NCI-H748 (cell line): Measurements from ENCODE around the gene EPB41L3.

ENCODE experiments used
- DNase-seq: peaks from one replicate; lab custom pipeline; 2025; ENCODE audit not compliant: unreplicated experiment; lab: John Stamatoyannopoulos, UW

Gene EPB41L3

DNA sequence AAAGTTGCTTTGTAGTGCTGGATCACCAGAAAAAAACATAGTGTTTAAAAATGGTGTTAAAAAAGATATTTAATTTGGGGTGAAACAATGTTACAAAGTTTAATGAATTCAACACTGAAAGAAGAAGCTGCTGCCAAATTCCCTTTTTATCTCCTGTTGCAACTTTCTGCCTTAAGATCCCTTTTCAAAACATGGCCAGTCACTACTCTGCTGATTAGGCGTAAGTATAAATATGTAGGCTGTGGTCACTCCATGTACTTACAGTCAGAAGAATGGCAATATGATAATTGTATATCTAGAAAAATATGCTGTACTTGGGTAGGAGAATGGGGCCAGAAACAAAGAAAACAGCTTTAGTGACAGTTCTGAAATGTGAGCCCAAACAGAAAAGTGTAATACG is 124.8 kb downstream of the EPB41L3 start:
- DNase-seq, result no peak

DNA sequence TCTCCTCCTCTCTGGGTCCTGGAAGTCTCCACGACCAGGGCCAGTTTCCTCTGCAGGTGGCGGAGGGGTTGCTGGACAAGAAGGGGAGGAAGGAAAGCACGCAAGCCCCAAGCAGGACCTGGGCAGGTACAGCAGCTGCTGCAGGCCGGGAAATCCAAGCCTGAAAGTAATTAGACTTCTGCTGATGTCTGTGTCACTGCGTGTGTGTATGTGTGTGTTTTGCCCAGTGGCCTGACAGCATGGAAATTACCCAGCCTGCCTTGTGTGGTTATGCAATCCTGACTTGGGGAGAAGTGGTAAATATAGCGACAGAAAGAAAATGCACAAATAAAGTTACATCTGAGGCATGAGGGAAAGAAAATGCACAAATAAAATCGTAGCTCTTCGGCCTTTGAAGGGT is 126.5 kb downstream of the EPB41L3 start:
- DNase-seq, result peak; percentile 9

DNA sequence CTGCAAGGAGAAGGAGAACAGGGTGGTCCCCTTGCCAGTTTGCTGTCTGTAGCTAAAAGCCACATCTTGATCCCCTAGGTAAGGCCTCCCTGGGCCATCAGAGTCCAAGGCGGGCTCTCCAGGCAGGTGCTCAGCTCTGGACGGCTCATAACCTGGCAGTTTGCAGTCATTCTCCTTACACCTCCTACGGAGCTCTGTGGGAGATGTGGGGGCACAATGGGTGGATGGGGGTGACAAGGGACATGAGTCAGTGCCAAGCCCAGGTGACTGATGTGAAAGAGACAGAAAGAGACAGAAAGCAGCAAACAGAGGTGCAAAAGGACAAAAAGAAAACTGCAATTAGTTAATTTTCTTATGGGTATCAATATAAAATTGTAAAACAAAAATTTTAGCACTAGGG is 127.7 kb downstream of the EPB41L3 start:
- DNase-seq, result no peak

DNA sequence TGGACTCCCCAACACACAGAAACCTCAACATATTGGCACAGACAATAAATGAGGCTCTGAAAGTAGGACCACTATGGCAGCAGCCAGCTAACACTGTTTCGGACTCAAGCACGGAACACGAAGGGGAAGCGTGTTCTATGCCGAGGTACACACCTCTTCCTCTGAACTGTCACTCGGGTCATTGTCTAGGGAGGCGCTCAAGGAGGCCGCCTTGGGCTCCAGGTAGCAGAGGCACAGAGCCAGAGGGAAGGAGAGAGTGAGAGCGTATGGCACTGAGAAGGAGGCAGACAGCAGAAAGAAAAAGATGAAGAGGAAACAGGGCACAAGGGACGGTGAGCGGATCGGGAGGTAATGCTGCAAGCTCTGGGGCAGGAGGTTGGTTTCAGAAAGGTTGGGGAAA is 128.1 kb downstream of the EPB41L3 start:
- DNase-seq, result no peak

DNA sequence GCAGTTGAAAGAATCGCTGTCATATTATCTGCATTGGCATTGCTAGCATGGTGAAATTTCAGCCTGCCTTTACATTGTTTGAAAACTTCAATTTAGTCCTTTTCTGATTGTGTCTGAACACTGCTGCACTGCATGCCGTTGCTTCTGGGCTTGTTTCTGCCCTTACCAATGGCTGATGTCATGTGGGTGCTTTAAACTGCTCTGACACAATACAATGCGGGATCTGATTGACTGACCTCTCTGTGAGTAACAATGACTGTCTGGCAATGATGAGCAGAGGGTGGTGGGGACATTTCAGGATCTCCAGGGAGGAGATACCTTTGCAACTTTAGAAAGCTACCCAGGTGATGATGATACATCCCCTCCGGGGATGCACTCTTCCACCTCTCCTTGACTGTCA is 128.8 kb downstream of the EPB41L3 start:
- DNase-seq, result no peak

DNA sequence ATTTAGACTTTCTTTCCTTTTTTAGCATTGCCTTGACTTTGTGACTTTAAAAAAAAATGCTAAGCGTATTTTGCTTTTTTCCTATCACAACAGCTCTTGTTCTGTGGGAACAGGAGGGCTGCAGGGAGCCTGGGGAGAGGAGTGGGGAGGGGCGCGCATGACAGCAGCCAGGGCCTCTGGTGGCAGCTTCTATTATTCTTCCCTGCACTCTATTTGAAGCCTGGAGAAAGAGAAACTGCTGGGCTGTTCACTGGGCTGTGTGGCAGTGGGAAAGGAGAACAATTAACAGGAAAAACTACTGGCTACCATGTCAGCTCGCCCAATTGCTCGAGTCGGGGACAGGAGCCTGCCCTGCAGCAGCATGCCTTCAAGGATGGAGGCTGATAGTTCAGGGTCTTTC is 129.3 kb downstream of the EPB41L3 start:
- DNase-seq, result no peak

DNA sequence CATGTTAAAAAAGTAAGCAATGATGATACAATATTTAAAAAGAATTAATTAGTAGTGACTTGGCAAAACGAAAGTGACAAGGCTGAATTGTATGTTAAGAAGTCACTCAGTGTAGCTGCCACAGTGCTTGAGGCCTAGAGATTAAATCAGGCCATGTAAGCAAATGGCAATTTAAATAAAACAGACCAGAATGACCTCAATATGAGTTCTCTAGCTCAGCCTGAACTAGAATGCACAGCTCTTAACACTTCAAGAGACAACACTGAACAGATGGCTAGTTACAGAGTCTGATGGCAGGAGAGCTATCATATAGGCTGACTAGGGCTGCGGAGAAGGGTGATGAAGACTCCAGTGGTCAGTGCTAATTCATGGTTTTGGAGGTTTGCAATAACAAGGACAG is 130.3 kb downstream of the EPB41L3 start:
- no peak for DNase-seq

DNA sequence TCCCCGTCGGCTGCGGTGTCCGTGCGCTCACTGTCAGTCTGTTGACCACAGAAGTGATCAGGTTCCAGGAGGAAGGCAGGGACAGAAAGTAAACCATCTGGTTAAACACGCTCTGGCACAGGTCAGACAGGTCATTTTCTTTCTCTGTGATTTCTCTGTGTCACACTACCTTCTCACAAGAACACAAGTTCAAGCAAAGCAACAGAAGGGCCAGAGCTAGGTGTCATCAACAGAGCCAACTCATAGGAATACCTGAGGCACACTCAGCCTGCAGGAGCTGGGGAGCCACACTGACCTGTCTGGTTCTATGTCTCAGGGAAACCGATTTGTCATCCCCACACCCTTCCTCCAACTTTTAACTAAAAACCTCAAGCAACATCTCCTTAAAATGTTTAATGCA is 133.2 kb downstream of the EPB41L3 start:
- no peak for DNase-seq

DNA sequence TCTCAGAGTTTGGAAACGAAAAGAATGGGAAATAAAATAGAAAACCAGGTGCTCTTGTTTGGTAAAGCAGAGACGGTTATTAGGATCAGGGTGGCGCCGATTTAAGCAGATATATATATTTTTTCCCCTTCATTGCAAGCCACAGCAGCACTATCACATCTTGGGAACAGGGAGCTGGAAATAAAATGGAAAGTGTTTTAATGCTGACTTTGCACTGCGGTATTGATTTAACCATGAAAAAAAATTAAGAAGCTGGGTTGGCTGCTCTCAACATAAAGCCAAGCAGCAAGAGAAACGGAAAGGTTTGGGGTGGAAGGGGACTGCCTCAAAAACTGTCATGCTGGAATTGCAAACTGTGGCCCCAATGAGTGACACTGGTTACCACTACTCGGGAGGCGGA is 145.5 kb downstream of the EPB41L3 start:
- DNase-seq, result no peak

DNA sequence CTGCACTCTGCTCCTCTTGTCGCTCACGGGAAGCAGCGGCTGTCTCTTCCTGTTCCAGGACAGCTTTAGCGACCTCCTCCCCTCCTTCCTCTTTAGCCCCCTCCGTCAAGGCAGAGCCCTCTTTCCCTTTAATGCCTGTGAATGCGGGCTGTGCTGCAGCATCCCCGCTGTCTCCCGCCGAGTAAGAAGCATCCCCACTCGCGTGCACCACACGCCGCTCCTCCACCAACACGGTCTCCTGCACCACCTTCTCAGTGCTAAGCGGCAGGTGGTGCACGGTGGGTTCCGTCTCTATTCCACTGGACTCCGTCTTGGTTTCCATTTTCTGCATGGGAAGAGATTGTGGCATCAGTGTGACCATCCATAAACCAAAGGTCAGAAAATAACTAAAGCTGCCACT is 146.7 kb downstream of the EPB41L3 start:
- DNase-seq, result no peak

DNA sequence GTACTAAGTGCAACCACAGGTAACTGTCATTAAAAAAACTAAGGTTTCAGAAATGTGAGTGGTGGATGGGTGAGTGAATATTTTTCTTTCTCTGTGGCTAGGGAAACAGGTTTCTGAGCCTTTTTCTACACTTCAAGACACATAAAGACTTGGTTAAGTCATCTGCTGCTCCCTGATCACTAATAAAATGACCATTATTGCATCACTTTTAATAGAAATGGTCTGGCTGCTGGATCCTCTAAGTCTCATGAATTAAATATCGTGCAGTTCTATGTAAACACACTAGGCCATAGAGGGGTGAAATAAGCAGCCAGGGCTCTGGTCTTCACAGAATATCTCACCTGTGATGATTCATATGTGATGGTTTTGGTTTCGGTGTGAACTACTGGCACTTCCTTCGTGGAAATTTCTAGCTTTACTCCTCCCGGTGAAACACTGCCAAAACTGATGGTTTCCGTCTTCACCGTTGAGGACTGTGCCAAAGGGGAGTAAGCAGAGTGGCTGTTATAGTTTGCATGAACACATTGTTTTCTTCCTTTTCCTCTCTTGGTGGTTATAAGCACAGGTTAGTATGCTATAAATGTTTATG is 147.8 kb downstream of the EPB41L3 start:
- DNase-seq, result no peak

DNA sequence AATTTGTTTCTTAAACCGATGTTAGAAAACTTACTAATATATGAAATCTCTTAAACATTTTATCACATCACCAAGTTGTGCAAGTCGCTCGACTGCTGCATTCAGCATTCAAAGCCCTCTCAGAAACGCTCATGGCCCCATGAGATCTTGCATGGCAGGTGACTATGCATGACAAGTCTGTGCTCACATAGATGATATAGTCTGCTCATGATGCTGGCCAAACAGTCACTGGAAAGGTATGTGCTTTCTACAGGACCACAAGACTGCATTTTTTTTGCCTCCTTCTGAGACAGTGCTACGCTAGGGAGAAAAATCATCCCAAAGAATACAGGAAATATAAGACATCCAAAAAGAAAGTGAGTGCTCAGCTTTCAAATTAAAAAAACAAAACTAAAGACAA is 150.0 kb downstream of the EPB41L3 start:
- DNase-seq, result no peak

DNA sequence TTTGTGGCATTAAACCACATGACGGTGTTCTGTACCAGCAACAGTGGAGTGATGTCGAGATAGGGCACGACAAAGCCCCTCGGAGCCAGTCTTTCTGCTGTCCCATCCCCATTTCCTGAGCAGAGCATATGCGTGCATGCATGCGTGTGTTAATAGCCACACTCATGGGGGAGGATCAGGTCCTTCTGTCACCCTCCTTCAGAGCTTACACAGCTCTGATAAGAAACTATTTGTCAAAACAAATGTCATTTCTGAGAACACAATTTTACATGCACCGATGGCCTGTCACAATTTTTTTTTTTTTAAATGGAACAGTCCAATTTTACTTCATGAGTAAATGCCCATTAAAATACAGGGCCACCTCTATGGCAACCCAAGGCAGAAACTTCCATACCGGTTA is 152.4 kb downstream of the EPB41L3 start:
- DNase-seq, result no peak

DNA sequence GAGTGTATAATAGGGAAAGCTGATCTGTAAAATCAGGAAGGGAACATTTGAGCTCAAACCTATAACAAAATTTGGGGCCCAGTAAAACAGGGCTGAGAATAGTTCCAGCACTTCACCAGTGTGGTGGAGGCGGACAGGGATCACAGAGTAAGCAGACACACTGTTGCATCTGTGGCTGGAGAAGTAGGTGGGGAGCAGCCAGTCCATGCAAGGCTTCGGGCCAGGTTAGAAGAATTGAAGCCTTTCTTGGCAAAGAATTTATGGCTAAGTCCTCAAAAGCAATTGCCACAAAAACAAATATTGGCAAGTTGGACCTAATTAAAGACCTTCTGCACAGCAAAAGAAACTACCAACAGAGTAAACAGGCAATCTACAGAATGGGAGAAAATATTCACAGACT is 154.4 kb downstream of the EPB41L3 start:
- no peak for DNase-seq

DNA sequence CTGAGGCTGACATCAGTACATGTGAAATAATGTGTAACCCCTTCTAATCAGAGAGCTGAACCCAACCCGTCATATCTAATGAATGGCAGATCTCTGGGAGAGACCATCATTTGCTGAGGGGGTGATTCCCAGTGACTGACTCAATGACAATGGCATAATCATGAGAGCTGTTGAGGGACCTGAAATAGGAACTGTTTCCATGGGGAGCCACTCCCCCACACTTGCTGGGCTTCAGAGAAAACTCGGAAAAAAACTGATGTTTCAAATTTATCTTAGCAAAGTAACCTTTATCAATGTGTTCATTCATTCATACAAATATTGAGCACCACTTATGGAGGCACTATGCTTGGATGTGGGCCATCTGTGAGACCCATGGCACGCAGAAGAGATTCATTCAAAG is 154.9 kb downstream of the EPB41L3 start:
- DNase-seq, result no peak

DNA sequence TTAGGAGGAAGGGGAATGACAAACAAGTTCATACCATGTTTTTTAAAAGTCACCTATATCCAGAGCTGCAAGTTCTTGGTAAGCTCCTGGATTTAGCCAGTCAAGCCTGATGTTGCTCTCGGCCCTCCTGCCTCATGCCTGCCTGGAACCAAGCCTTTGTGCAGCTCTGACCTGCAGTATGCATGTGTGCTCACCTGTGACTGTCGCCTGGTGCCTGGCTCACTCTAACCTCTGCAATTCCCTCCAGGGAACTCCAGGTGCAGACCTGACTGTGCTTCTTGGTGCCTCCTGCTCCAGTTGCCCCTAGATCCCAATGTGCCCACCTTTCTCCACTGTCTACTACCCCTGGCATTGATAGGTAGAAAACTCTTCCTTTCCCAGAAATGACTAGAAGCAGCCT is 163.2 kb downstream of the EPB41L3 start:
- DNase-seq, result no peak

DNA sequence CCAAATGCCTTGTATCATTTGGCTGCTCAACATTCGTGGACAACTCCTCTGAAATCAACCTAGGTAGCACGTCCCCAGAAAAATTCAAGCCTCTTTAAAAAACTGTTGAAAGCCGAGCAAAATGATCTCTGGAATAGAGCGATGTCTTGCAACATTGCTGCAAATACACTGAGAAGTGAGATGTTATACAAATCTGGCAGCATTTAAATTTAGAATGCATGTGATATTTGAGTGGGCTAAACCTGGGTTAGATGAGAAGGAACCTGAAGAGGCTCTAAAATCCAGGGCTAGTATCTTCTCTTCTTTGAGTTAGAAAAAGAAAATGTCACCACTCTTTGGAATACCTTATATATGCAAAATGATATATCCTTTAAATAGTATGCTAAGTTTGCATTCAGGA is 166.8 kb downstream of the EPB41L3 start:
- no peak for DNase-seq

DNA sequence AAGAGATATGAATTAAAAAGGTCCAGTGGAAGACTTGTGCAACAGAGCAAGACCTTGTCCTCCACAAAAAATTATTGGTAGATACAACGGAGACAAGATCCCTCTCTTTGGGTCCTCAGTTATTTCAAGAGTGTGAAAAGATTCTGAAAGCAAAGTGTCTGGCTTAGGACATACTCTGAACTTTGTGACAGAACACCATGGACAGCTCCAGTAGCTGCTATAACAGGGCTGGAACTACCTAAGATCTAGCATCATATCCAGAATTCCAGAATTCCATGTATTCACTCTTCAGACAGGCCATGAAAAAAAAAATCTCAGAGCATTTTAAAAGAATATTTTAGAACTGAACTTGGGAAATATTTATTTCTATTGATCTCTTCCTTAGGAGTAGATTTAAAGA is 173.5 kb downstream of the EPB41L3 start:
- DNase-seq, result no peak

DNA sequence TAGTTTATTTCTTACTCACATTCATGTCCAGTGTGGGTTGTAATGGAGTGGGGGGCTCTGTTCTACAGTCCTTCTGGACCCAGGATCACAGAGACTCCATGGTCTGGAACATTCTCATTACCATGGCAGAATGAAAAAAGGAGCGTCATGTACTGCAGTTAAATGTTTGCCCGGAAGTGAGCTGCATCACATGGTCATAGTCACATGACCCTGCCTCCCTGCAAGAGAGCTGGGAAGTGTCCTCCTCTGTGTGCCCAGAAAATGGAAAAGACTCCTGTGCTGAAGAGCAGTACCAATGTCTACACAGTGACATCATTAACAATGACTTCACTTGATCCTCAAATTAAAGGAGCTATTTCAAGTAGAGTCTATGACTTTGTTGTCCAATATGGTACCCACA is 174.3 kb downstream of the EPB41L3 start:
- DNase-seq, result peak; percentile 35

DNA sequence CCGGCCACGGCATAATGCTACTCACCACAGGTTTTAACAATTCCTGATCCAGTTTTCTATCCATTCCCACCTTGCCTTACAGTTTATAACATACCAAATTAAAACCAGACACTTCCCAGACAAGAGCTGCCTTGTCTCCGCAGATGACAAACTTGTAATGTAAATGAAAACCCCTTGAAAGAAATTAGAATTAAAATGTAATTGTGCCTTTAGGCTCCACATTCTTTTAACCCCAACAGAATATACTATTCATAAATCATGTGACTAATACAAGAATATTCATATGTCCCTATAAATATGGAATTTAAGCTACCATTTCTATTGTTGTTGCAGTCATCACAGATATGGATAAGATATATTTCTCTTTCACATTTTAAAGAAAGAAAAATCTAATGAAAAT is 178.4 kb downstream of the EPB41L3 start:
- no peak for DNase-seq

DNA sequence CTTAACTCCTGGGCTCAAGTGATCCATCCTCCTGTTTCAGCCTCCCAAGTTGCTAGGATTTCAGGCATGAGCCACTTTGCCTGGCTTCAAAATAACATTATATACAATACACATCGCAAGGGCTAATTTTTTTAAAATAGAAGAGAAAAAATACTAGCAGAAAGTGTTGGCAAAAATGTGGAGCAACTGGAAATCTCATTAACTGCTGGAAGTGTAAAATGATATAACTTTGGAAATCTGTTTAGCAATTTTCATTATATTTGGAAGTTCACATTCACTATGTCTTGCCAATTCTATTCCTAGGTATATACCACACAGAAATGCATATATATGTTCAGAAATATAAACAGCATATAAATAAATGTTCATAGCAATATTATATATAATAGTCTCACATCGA is 193.2 kb downstream of the EPB41L3 start:
- no peak for DNase-seq
